Measurements from ENCODE around the gene FAM184B.

GRCh38 chr4:17705107-17705506, 76.3 kb downstream of the FAM184B start:
- TF ChIP-seq, protein P1, sequence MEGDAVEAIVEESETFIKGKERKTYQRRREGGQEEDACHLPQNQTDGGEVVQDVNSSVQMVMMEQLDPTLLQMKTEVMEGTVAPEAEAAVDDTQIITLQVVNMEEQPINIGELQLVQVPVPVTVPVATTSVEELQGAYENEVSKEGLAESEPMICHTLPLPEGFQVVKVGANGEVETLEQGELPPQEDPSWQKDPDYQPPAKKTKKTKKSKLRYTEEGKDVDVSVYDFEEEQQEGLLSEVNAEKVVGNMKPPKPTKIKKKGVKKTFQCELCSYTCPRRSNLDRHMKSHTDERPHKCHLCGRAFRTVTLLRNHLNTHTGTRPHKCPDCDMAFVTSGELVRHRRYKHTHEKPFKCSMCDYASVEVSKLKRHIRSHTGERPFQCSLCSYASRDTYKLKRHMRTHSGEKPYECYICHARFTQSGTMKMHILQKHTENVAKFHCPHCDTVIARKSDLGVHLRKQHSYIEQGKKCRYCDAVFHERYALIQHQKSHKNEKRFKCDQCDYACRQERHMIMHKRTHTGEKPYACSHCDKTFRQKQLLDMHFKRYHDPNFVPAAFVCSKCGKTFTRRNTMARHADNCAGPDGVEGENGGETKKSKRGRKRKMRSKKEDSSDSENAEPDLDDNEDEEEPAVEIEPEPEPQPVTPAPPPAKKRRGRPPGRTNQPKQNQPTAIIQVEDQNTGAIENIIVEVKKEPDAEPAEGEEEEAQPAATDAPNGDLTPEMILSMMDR (IDR thresholded peaks at IDR 0.05): no peak
- TF ChIP-seq POLR2A (IDR thresholded peaks at IDR 0.05) (no peak), EP300 (IDR thresholded peaks at IDR 0.05) (no peak)
